ENCODE measurements around the gene WDR47. TPM values are rescaled to one million over a fixed set of nuclear protein-coding genes. Genes with fewer than 3 reads are reported as not detected.
"Not testable (repeated sequence)": the region's sequence is repeated elsewhere in the genome, so short reads cannot be mapped to it uniquely, and the experiment has no call there.

WDR47 gene
- total RNA-seq, 1 donor, result 25.5 TPM

DNA sequence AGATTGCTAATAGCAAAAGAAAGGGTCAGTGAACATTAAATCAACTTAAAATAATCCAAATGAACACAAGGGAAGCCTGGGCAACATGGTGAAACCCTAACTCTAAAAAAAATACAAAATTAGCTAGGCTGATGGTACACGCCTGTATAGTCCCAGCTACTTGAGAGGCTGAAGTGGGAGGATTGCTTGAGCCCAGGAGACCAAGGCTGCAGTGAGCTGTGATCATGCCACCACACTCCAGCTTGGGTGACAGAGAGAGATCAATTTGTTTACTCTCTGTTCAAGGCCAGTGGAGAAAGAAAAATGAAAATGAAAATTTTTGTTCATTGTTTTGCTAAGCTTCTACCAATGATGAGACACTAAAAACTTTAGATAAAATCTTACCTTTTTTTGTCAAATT is 24.8 kb downstream of the WDR47 start:
- TF ChIP-seq, protein P1, sequence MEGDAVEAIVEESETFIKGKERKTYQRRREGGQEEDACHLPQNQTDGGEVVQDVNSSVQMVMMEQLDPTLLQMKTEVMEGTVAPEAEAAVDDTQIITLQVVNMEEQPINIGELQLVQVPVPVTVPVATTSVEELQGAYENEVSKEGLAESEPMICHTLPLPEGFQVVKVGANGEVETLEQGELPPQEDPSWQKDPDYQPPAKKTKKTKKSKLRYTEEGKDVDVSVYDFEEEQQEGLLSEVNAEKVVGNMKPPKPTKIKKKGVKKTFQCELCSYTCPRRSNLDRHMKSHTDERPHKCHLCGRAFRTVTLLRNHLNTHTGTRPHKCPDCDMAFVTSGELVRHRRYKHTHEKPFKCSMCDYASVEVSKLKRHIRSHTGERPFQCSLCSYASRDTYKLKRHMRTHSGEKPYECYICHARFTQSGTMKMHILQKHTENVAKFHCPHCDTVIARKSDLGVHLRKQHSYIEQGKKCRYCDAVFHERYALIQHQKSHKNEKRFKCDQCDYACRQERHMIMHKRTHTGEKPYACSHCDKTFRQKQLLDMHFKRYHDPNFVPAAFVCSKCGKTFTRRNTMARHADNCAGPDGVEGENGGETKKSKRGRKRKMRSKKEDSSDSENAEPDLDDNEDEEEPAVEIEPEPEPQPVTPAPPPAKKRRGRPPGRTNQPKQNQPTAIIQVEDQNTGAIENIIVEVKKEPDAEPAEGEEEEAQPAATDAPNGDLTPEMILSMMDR (IDR thresholded peaks at IDR 0.05; ENCODE audit: insufficient read depth, low read depth, low read length), result no peak
- no peak overlapping the region for H3K4me3 ChIP-seq (ENCODE audit: low read depth, low read length)
- no peak for DNase-seq (ENCODE audit: low read depth)

DNA sequence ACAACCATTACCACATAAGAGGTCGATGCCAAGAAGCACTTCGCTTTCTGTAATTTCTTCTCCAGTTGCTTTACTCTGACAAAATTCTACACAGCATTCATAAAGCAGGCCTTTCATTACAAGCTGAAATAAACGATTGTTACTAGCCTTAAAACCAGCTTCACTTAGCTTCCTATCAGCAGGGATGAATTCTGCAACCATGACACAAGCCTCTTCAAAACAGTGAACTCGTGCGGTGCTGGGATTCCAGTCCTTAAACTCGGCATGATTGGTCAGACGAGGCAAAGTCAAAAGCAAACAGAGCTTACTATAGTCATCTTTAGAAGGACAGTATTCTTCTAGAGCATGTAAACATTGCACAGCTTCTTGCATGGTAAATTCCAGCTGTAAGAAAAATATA is 30.6 kb downstream of the WDR47 start:
- H3K4me3 ChIP-seq (ENCODE audit: low read depth, low read length), result no peak overlapping the region
- no peak for DNase-seq (ENCODE audit: low read depth)
- TF ChIP-seq, protein P1 (IDR thresholded peaks at IDR 0.05; ENCODE audit: insufficient read depth, low read depth, low read length), result no peak

DNA sequence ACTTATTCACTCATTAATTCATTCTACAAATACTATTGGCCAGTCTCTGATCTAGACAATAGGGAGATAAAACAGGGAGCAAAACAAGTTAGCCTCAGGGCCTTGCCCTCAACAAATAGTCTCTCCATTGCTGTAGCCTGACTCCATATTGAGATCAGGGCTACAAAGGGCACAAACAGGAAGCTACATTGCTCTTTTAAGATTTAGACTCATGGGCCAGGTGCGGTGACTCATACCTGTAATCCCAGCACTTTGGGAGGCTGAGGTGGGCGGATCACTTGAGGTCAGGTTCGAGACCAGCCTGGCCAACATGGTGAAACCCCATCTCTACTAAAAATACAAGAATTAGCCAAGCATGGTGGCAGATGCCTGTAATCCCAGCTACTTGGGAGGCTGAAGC is 45.3 kb downstream of the WDR47 start:
- not testable (repeated sequence) for H3K4me3 ChIP-seq (ENCODE audit: low read depth, low read length); DNase-seq (ENCODE audit: low read depth)

DNA sequence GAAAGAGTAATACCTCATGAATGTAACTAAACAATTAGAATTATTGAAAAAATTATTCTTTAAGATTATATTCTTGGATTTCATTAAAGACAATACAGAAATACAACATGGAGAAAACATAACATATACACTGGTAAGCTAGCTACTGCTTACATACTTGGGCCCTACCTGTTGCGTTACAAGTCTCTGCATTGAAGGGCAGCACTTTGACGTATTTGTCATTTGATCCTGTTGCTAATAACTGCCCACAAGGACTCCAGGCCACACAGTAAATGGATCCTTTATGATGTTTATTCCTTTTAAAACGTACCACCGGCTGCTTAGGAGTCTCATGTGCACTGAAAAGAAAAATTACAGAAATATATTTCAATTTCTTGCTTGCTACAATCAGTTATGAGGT is 58.8 kb downstream of the WDR47 start:
- TF ChIP-seq, protein P1 (IDR thresholded peaks at IDR 0.05; ENCODE audit: insufficient read depth, low read depth, low read length), result no peak
- no peak for DNase-seq (ENCODE audit: low read depth)
- no peak overlapping the region for H3K4me3 ChIP-seq (ENCODE audit: low read depth, low read length)

DNA sequence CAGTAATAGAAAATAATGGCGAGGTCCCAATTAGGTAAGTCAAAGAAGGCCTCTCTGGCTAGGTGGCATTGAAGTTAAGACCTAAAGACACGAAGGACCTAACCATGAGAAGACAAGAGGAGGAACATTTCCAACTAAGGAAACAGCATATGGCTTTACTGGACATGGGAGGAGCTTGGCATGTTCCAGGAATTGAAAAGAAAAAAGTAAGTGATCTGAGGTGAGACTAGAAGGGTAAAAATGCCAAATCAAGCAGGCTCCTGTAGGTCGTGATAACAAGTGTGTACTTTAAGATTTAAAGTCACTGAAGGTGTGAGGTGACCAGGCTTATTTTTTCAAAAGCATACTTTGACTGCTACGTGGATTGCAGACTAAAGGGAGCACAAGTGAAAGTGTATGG is 65.2 kb downstream of the WDR47 start:
- TF ChIP-seq, protein P1 (IDR thresholded peaks at IDR 0.05; ENCODE audit: insufficient read depth, low read depth, low read length), result no peak
- H3K4me3 ChIP-seq (ENCODE audit: low read depth, low read length), result no peak overlapping the region
- no peak for DNase-seq (ENCODE audit: low read depth)

- no peak for DNase-seq (ENCODE audit: low read depth)
- TF ChIP-seq, protein P1 (IDR thresholded peaks at IDR 0.05; ENCODE audit: insufficient read depth, low read depth, low read length), result no peak
These were observed 69.0 kb downstream of the WDR47 start for GRCh38 chr1:108972951-108973350.

DNA sequence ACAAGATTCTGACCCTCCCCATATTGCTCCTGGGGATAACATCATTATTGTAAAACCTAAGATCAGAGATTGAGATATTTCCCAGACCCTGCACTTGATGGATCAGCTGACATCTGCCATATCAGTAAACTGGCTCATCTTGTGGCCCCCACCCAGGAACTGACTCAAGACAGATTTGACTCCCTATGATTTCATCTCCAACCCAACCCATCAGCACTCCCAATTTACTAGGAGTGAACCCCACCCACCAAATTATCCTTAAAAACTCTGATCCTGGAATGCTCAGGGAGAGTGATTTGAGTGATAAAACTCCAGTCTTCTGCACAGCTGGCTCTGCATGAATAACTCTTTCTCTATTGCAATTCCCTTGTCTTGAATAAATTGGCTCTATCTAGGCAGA is 72.6 kb downstream of the WDR47 start:
- TF ChIP-seq, protein P1 (IDR thresholded peaks at IDR 0.05; ENCODE audit: insufficient read depth, low read depth, low read length), result no peak
- no peak overlapping the region for H3K4me3 ChIP-seq (ENCODE audit: low read depth, low read length)
- DNase-seq (ENCODE audit: low read depth), result no peak

More at GRCh38 chr1:108972951-108973350, 69.0 kb downstream of the WDR47 start:
- H3K4me3 ChIP-seq (ENCODE audit: low read depth, low read length), result no peak overlapping the region
